Skeletal muscle cell (primary cell): ENCODE results near the gene IBA57.
A peak's percentile ranks its signal among the peaks of the same experiment; 100 is the strongest.

Experiments
- DNase-seq: peaks from one replicate; pipeline ENCODE4 v3.0.0-alpha.2; 2010; ENCODE audit warnings: low read depth
- H3K4me3 ChIP-seq: 2 replicates; pipeline ENCODE4 v1.5.1; 2011; ENCODE audit warnings: low read depth, mild to moderate bottlenecking, control low read depth, low read length, moderate library complexity

IBA57 gene

GRCh38 chr1:228165372-228166169 lies at the start of gene IBA57:
Gene IBA57, plus strand, starts transcription at chr1:228165804. Its CDS starts 13 bp downstream, at chr1:228165817.
- H3K4me3 ChIP-seq: peak within 1 kb of the TSS; percentile 74
- DNase-seq: peak; percentile 97

- H3K4me3 ChIP-seq: no peak overlapping the region
- DNase-seq: no peak
Observed at GRCh38 chr1:228117335-228117734, 48.3 kb upstream of the IBA57 start.

GRCh38 chr1:228118040-228118439 lies 47.6 kb upstream of the IBA57 start:
- H3K4me3 ChIP-seq: no peak overlapping the region
- no peak for DNase-seq

- DNase-seq: no peak
- H3K4me3 ChIP-seq: no peak overlapping the region
Observed at GRCh38 chr1:228120351-228120750, 45.3 kb upstream of the IBA57 start.

- no peak overlapping the region for H3K4me3 ChIP-seq
- DNase-seq: no peak
Observed at GRCh38 chr1:228120857-228121489, 44.6 kb upstream of the IBA57 start.

- no peak for DNase-seq
- H3K4me3 ChIP-seq: no peak overlapping the region
Observed at GRCh38 chr1:228122921-228123441, 42.6 kb upstream of the IBA57 start.

GRCh38 chr1:228123505-228123904 lies 42.1 kb upstream of the IBA57 start:
- no peak overlapping the region for H3K4me3 ChIP-seq
- no peak for DNase-seq

GRCh38 chr1:228125185-228125584 lies 40.4 kb upstream of the IBA57 start:
- no peak for DNase-seq

GRCh38 chr1:228131766-228132165 lies 33.8 kb upstream of the IBA57 start:
- DNase-seq: no peak
- H3K4me3 ChIP-seq: no peak overlapping the region

More at GRCh38 chr1:228125185-228125584, 40.4 kb upstream of the IBA57 start:
- H3K4me3 ChIP-seq: no peak overlapping the region

GRCh38 chr1:228134591-228134990 lies 31.0 kb upstream of the IBA57 start:
- no peak for DNase-seq
- no peak overlapping the region for H3K4me3 ChIP-seq

GRCh38 chr1:228136901-228137300 lies 28.7 kb upstream of the IBA57 start:
- no peak overlapping the region for H3K4me3 ChIP-seq
- no peak for DNase-seq

- H3K4me3 ChIP-seq: peak overlapping the region; percentile 96
- no peak for DNase-seq
Observed at GRCh38 chr1:228139406-228139930, 26.1 kb upstream of the IBA57 start.

GRCh38 chr1:228139931-228140723 lies 25.5 kb upstream of the IBA57 start, which contains the start of gene GUK1:
Gene GUK1, plus strand, starts transcription at chr1:228140279. Its CDS starts 24 bp downstream, at chr1:228140303.
- DNase-seq: peak; percentile 98
- peak within 1 kb of the TSS; percentile 96 for H3K4me3 ChIP-seq

- DNase-seq: no peak
Observed at GRCh38 chr1:228140724-228141225, 24.8 kb upstream of the IBA57 start.

GRCh38 chr1:228141226-228142044 lies 24.2 kb upstream of the IBA57 start:
- DNase-seq: no peak

More at GRCh38 chr1:228140724-228141225, 24.8 kb upstream of the IBA57 start:
- peak overlapping the region; percentile 96 for H3K4me3 ChIP-seq

GRCh38 chr1:228142155-228142691 lies 23.4 kb upstream of the IBA57 start:
- DNase-seq: no peak
- peak overlapping the region; percentile 96 for H3K4me3 ChIP-seq

More at GRCh38 chr1:228141226-228142044, 24.2 kb upstream of the IBA57 start:
- peak overlapping the region; percentile 96 for H3K4me3 ChIP-seq

- no peak for DNase-seq
- no peak overlapping the region for H3K4me3 ChIP-seq
Observed at GRCh38 chr1:228142701-228143136, 22.9 kb upstream of the IBA57 start.
